Hepatocyte (in vitro differentiated cells): ENCODE measurements around the gene EMSY.

Experiments used
- CTCF ChIP-seq: fragments of 200-600 bp; sonication (generic); IDR thresholded peaks from 2 replicates; pipeline ENCODE4 v1.5.1; 2016; ENCODE audit warnings: antibody characterized with exemption, mild to moderate bottlenecking; ENCODE audit not compliant: poor library complexity
- EZH2phosphoT487 ChIP-seq: fragments of 200-600 bp; sonication (generic); IDR thresholded peaks from one replicate; pipeline ENCODE4 v1.6.1; 2018; ENCODE audit warnings: antibody characterized with exemption, mild to moderate bottlenecking, low read depth, moderate library complexity; ENCODE audit not compliant: unreplicated experiment, severe bottlenecking

DNA sequence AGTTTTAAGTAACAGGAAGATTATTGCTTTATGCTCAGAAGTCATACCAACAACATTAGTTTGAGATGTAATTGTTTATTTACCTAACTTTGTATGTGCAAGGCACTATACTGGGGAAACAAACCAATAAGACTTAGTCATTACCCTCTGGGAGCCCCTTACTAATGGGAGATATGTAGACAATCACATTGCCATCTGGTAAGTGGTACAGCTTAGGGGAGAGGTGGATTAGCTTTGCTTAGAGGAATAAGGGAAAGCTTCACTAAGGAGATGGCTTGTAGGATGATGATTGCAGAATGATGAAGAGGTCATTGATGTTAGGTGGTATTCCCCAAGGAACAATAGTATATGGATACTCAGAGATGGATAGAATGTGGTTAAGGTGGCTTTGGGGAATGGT, 17.5 kb downstream of the EMSY start:
- TF ChIP-seq CTCF: no peak
- no peak for TF ChIP-seq EZH2phosphoT487
